OCI-LY3 (cell line): ENCODE results near the gene TMPRSS13.
"Not testable (repeated sequence)": the region's sequence is repeated elsewhere in the genome, so short reads cannot be mapped to it uniquely, and the experiment has no call there.

Experiments
- H2AFZ ChIP-seq: fragments of 200-600, 300-600 bp; shearing (Covaris generic); 2 replicates; pipeline ENCODE4 v1.6.0; 2014; ENCODE audit warnings: antibody characterized with exemption, low read depth, low read length
- H3K27ac ChIP-seq: fragments of 200-600, 300-600 bp; sonication (generic); 2 replicates; pipeline ENCODE4 v1.5.1; 2014; ENCODE audit warnings: mild to moderate bottlenecking, low read length, moderate library complexity, mixed read lengths
- H3K27me3 ChIP-seq: fragments of 200-600, 300-600 bp; sonication (generic); 2 replicates; pipeline ENCODE4 v1.6.1; 2014; ENCODE audit warnings: low read depth, low read length, mixed read lengths
- H3K36me3 ChIP-seq: fragments of 200-600, 300-600 bp; sonication (generic); replicated peaks from 2 replicates; pipeline ENCODE3; 2014; ENCODE audit warnings: low read depth, low read length, mixed read lengths
- H3K4me1 ChIP-seq: fragments of 300-600, 200-600 bp; sonication (generic); 2 replicates; pipeline ENCODE4 v1.6.1; 2014; ENCODE audit warnings: low read length, mixed read lengths
- H3K4me2 ChIP-seq: fragments of 200-600, 300-600 bp; sonication (generic); 2 replicates; pipeline ENCODE4 v1.6.1; 2014; ENCODE audit warnings: low read length, mixed read lengths
- H3K4me3 ChIP-seq: fragments of 300-600, 200-600 bp; sonication (generic); 2 replicates; pipeline ENCODE4 v1.5.1; 2014; ENCODE audit warnings: antibody characterized with exemption, mild to moderate bottlenecking, low read length, moderate library complexity
- H3K79me2 ChIP-seq: fragments of 300-600, 200-600 bp; shearing (Covaris generic); 2 replicates; pipeline ENCODE4 v1.6.1; 2014; ENCODE audit warnings: mild to moderate bottlenecking, low read length, mixed read lengths
- H3K9ac ChIP-seq: fragments of 300-600, 200-600 bp; shearing (Covaris generic); 2 replicates; pipeline ENCODE4 v1.6.0; 2014; ENCODE audit warnings: mild to moderate bottlenecking, low read length, moderate library complexity
- H3K9me3 ChIP-seq: fragments of 200-600, 300-600 bp; shearing (Covaris generic); 2 replicates; pipeline ENCODE4 v1.6.1; 2014; ENCODE audit warnings: low read length, mixed read lengths; ENCODE audit not compliant: insufficient read depth
- H4K20me1 ChIP-seq: fragments of 200-600, 300-600 bp; sonication (generic); 2 replicates; pipeline ENCODE4 v1.6.1; 2016; ENCODE audit warnings: low read length, mixed read lengths; ENCODE audit not compliant: insufficient read depth
- CTCF ChIP-seq: fragments of 200-600, 300-600 bp; sonication (generic); IDR thresholded peaks from 2 replicates; pipeline ENCODE4 v1.5.1; 2014; ENCODE audit warnings: antibody characterized with exemption, low read length, low read depth
- EZH2phosphoT487 ChIP-seq: fragments of 200-600 bp; shearing (Covaris generic); IDR thresholded peaks from 2 replicates; pipeline ENCODE4 v1.6.1; 2018; ENCODE audit warnings: antibody characterized with exemption, mixed run types, low read depth

TMPRSS13 gene

GRCh38 chr11:117949062-117949461 lies 19.9 kb upstream of the TMPRSS13 start:
- Histone ChIP-seq H3K9me3 (no peaks in the 10 kb centered on the region), H3K9ac (peak overlapping the region; percentile 85), H3K4me1 (peaks cover 99% of the 10 kb centered on the region), H3K27me3 (no peaks in the 10 kb centered on the region), H3K4me3 (peak overlapping the region; percentile 57), H4K20me1 (no peaks in the 10 kb centered on the region), H3K4me2 (peak overlapping the region; percentile 76), H3K36me3 (no peaks in the 10 kb centered on the region), H3K79me2 (peaks cover 8% of the 10 kb centered on the region), H3K27ac (peak overlapping the region; percentile 99), H2AFZ (no peak overlapping the region)
- TF ChIP-seq EZH2phosphoT487: no peak
- TF ChIP-seq CTCF: no peak

DNA sequence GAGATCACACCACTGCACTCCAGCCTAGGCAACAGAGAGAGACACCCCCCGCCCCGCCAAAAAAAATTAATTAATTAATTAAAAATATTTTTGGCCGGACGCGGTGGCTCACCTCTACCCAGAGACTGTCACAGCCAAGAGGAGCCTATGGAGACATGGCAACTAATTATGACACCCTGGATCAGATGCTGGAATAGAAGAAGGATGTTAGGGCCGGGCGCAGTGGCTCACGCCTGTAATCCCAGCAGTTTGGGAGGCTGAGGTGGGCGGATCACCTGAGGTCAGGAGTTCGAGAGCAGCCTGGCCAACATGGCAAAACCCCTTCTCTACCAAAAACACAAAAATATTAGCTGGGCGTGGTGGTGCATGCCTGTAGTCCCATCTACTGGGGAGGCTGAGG lies 19.3 kb upstream of the TMPRSS13 start:
- not testable (repeated sequence) for H3K9me3 ChIP-seq, H3K36me3 ChIP-seq, H3K79me2 ChIP-seq, H3K4me3 ChIP-seq, H2AFZ ChIP-seq, H3K27me3 ChIP-seq, H4K20me1 ChIP-seq
- H3K4me2 ChIP-seq: peak overlapping the region; percentile 76
- H3K9ac ChIP-seq: peak overlapping the region; percentile 85
- peaks cover 99% of the 10 kb centered on the region for H3K4me1 ChIP-seq
- H3K27ac ChIP-seq: peak overlapping the region; percentile 99

DNA sequence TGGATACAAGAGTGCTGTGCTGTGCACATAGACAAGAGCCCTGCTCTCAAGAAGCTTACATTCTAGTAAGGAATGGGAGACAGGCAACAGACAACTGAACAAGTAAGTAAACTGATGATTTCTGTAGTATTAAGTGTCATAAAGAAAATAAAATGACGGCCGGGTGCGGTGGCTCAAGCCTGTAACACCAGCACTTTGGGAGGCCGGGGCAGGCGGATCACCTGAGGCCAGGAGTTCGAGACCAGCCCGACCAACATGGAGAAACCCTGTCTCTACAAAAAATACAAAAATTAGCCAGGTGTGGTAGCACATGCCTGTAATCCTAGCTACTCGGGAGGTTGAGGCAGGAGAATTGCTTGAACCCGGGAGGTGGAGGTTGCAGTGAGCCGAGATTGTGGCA lies 18.5 kb upstream of the TMPRSS13 start:
- H4K20me1 ChIP-seq, H2AFZ ChIP-seq, H3K79me2 ChIP-seq, H3K9me3 ChIP-seq, H3K27me3 ChIP-seq, H3K4me2 ChIP-seq, H3K36me3 ChIP-seq, H3K4me3 ChIP-seq: not testable (repeated sequence)
- H3K9ac ChIP-seq: peak overlapping the region; percentile 37; the same call in 1 of the 2 replicates
- H3K4me1 ChIP-seq: peaks cover 93% of the 10 kb centered on the region
- peak overlapping the region; percentile 99 for H3K27ac ChIP-seq

- H2AFZ ChIP-seq: peak overlapping the region; percentile 27; the same call in 1 of the 2 replicates
Observed at GRCh38 chr11:117946842-117947526, 17.8 kb upstream of the TMPRSS13 start.

More at GRCh38 chr11:117946842-117947526, 17.8 kb upstream of the TMPRSS13 start:
- Histone ChIP-seq H4K20me1 (no peaks in the 10 kb centered on the region), H3K27me3 (no peaks in the 10 kb centered on the region), H3K79me2 (peaks cover 7% of the 10 kb centered on the region), H3K4me2 (peak overlapping the region; percentile 29), H3K9ac (peak overlapping the region; percentile 37; the same call in 1 of the 2 replicates), H3K27ac (peak overlapping the region; percentile 99), H3K4me1 (peaks cover 85% of the 10 kb centered on the region), H3K9me3 (peaks cover 6% of the 10 kb centered on the region), H3K4me3 (no peak overlapping the region), H3K36me3 (peaks cover 12% of the 10 kb centered on the region)
- peak; percentile 96 for TF ChIP-seq CTCF
- no peak for TF ChIP-seq EZH2phosphoT487
